Adipose tissue (tissue), 3 donors: ENCODE results near the gene YWHAQ. TPM values are rescaled to one million over a fixed set of nuclear protein-coding genes. Genes with fewer than 3 reads are reported as not detected.
"Not testable (repeated sequence)": the region's sequence is repeated elsewhere in the genome, so short reads cannot be mapped to it uniquely, and the experiment has no call there.

Experiments used
- H3K27ac ChIP-seq: one replicate; pipeline ENCODE4 v1.5.1; 2013; ENCODE audit warnings: low read depth, low read length
- WGBS, 3 donors: extraction: QIAGEN DNeasy Blood & Tissue Kit; methylation state at CpG; one replicate each; pipeline ENCODE4 v1.1.7; 2013; 5-methylcytosine and 5-hydroxymethylcytosine counted together
- polyA plus RNA-seq, 3 donors: library from polyadenylated mRNA; stranded (reverse); fragments of 200-250 nt; gene quantifications; one replicate each; pipeline ENCODE4 v1.2.3, GENCODE V29; 2013
- donor health status: healthy with polysubstance abuse.
- donor health status: Bipolar disorder and iron deficiency.
- donor health status: healthy.

Gene YWHAQ
- polyA plus RNA-seq, 3 donors: 134 to 234 (median 139) TPM

GRCh38 chr2:9573013-9573720 lies 57.6 kb downstream of the YWHAQ start:
- no peak overlapping the region for H3K27ac ChIP-seq
- WGBS, 3 donors: 89 to 100% (median 94%) methylated on average over 1 of the region's 1 CpG

- H3K27ac ChIP-seq: no peak overlapping the region
- 69 to 76% (median 73%) methylated on average over 4 of the region's 4 CpGs for WGBS, 3 donors
These were observed 60.4 kb downstream of the YWHAQ start for GRCh38 chr2:9570182-9571060.

GRCh38 chr2:9565436-9566153 lies 65.2 kb downstream of the YWHAQ start:
- H3K27ac ChIP-seq: no peak overlapping the region
- 77 to 89% (median 83%) methylated on average over 11 of the region's 11 CpGs for WGBS, 3 donors

GRCh38 chr2:9560628-9561027 lies 70.2 kb downstream of the YWHAQ start:
- WGBS, 3 donors: 53 to 72% (median 71%) methylated on average over 2 of the region's 2 CpGs

GRCh38 chr2:9558948-9559381 lies 71.8 kb downstream of the YWHAQ start:
- 84 to 96% (median 94%) methylated on average over 1 of the region's 1 CpG for WGBS, 3 donors
- no peak overlapping the region for H3K27ac ChIP-seq

More at GRCh38 chr2:9560628-9561027, 70.2 kb downstream of the YWHAQ start:
- no peak overlapping the region for H3K27ac ChIP-seq

- peak overlapping the region; percentile 97 for H3K27ac ChIP-seq
- WGBS, 3 donors: 0 to 2% (median 1%) methylated on average over 23 to 32 of the region's 32 CpGs
These were observed 74.6 kb downstream of the YWHAQ start for GRCh38 chr2:9556121-9556743.

GRCh38 chr2:9555297-9556120 lies 75.3 kb downstream of the YWHAQ start, which contains the start of gene ADAM17:
Gene ADAM17, minus strand, starts transcription at chr2:9555830. Its CDS starts 225 bp downstream, at chr2:9555605.
- WGBS, 3 donors: 0 to 1% (median 0%) methylated on average over 63 to 72 of the region's 73 CpGs
- peak within 1 kb of the TSS; percentile 97 for H3K27ac ChIP-seq

- 0 to 1% (median 0%) methylated on average over 9 of the region's 9 CpGs for WGBS, 3 donors
These were observed 75.9 kb downstream of the YWHAQ start for GRCh38 chr2:9554921-9555296.

GRCh38 chr2:9552219-9553178 lies 78.3 kb downstream of the YWHAQ start:
- no peak overlapping the region for H3K27ac ChIP-seq
- WGBS, 3 donors: 24 to 44% (median 29%) methylated on average over 2 of the region's 2 CpGs

More at GRCh38 chr2:9554921-9555296, 75.9 kb downstream of the YWHAQ start:
- peak overlapping the region; percentile 68 for H3K27ac ChIP-seq

- H3K27ac ChIP-seq: not testable (repeated sequence)
These were observed 79.9 kb downstream of the YWHAQ start for GRCh38 chr2:9550859-9551391.

GRCh38 chr2:9549420-9549819 lies 81.4 kb downstream of the YWHAQ start:
- no peak overlapping the region for H3K27ac ChIP-seq
- WGBS, 3 donors: 92 to 94% (median 93%) methylated on average over 9 of the region's 9 CpGs

More at GRCh38 chr2:9550859-9551391, 79.9 kb downstream of the YWHAQ start:
- 60 to 88% (median 68%) methylated on average over 7 of the region's 7 CpGs for WGBS, 3 donors

GRCh38 chr2:9548506-9548905 lies 82.3 kb downstream of the YWHAQ start:
- WGBS, 3 donors: 72 to 83% (median 80%) methylated on average over 2 of the region's 2 CpGs
- H3K27ac ChIP-seq: no peak overlapping the region

- WGBS, 3 donors: 89 to 94% (median 93%) methylated on average over 5 of the region's 5 CpGs
- no peak overlapping the region for H3K27ac ChIP-seq
These were observed 83.4 kb downstream of the YWHAQ start for GRCh38 chr2:9547262-9547991.

- H3K27ac ChIP-seq: no peak overlapping the region
- 68 to 81% (median 70%) methylated on average over 5 of the region's 5 CpGs for WGBS, 3 donors
These were observed 85.3 kb downstream of the YWHAQ start for GRCh38 chr2:9545502-9545901.

- no peak overlapping the region for H3K27ac ChIP-seq
- 17 to 57% (median 53%) methylated on average over 1 of the region's 1 CpG for WGBS, 3 donors
These were observed 87.2 kb downstream of the YWHAQ start for GRCh38 chr2:9543557-9543956.
